Body of pancreas (tissue), 4 donors: Measurements from ENCODE around the gene SNRPA1.

Experiments
- POLR2A ChIP-seq, 3 donors: fragments of 450-650 bp; IDR thresholded peaks; one replicate each; pipeline ENCODE4 v1.6.1; 2016; ENCODE audit warnings: antibody characterized with exemption in 3 of 3, mild to moderate bottlenecking in 2 of 3
- TF ChIP-seq, protein P1 (sequence below), 7 experiments: fragments of 450-650 bp in 4 of 7; fragments of 200-600 bp in 3 of 7; sonication (generic) in 3 of 7; IDR thresholded peaks; one replicate each; pipeline ENCODE4 v1.5.1; 2016 to 2019; ENCODE audit warnings: antibody characterized with exemption in 7 of 7

DNA sequence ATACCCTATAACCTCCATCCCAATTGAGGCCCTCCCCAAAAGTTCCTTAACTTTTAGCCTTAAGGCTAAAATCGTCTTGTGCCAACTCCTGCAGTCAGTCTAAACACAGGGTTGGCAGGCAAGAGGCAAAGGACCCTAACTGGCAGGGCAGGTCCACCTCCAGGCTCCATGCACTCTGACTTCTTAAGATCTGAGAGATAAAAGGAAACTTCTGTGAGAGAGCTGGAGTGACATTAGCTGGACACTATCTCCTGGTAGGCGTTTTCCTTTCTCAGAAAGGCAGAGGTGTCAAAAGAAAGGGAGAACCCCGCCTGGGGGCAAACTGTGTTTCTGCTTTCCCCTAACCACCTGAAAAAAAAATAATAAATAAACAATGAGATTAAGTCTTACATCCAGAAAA is 46.8 kb downstream of the SNRPA1 start:
- TF ChIP-seq POLR2A (IDR thresholded peaks at IDR 0.05), result no peak
- TF ChIP-seq, protein P1, sequence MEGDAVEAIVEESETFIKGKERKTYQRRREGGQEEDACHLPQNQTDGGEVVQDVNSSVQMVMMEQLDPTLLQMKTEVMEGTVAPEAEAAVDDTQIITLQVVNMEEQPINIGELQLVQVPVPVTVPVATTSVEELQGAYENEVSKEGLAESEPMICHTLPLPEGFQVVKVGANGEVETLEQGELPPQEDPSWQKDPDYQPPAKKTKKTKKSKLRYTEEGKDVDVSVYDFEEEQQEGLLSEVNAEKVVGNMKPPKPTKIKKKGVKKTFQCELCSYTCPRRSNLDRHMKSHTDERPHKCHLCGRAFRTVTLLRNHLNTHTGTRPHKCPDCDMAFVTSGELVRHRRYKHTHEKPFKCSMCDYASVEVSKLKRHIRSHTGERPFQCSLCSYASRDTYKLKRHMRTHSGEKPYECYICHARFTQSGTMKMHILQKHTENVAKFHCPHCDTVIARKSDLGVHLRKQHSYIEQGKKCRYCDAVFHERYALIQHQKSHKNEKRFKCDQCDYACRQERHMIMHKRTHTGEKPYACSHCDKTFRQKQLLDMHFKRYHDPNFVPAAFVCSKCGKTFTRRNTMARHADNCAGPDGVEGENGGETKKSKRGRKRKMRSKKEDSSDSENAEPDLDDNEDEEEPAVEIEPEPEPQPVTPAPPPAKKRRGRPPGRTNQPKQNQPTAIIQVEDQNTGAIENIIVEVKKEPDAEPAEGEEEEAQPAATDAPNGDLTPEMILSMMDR (IDR thresholded peaks at IDR 0.05), result no peak
